ENCODE results near the gene MEGF8. TPM values are rescaled to one million over a fixed set of nuclear protein-coding genes. Genes with fewer than 3 reads are reported as not detected.

The MEGF8 gene
- total and polyA plus RNA-seq, 2 experiments from 2014 or later: 5.4 to 26.6 TPM

DNA sequence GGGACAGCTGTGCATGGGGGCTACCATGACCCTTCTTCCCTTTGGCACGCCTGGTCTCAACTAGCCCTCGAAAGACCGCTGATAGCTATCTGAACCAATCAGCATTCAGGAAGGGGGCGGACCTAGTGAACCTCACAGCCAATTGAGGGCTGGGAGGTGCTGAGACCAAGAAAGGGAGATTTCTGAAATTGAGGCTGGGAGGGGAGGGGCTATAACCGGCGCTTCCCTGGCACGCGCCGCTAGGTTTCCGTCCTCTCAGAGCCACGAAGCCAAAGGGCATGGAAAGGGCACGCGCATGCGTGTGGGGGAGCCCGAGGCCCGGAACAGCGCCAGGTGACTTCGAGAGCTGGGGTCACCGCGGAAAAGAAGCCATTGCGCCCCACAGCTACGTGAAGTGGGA lies 18.8 kb upstream of the MEGF8 start:
- Histone ChIP-seq H3K4me3 (no peak overlapping the region), H3K27ac (no peak overlapping the region), H3K4me1 (ENCODE audit: insufficient read depth) (no peaks in the 10 kb centered on the region), H3K79me2 (ENCODE audit: insufficient read depth) (no peaks in the 10 kb centered on the region), H3K9me2 (ENCODE audit: insufficient read depth) (no peaks in the 10 kb centered on the region), H2AFZ (no peak overlapping the region), H3K36me3 (ENCODE audit: low read depth) (no peaks in the 10 kb centered on the region), H3K9me3 (ENCODE audit: low read depth) (no peaks in the 10 kb centered on the region), H3K27me3 (replicated peaks; ENCODE audit: insufficient read depth) (no peaks in the 10 kb centered on the region), H3F3A (ENCODE audit: insufficient read depth) (no peaks in the 10 kb centered on the region; the same call in 1 of the 2 replicates), H3K9ac (no peak overlapping the region), H4K20me1 (ENCODE audit: insufficient read depth) (no peaks in the 10 kb centered on the region), H3K4me2 (ENCODE audit: unreplicated experiment) (no peak overlapping the region)
- no peak for TF ChIP-seq EZH2phosphoT487 (IDR thresholded peaks at IDR 0.05; ENCODE audit: insufficient read depth, low read depth)
- no peak for TF ChIP-seq EZH2 (IDR thresholded peaks at IDR 0.05; ENCODE audit: insufficient read depth, poor library complexity, severe bottlenecking)
- no peak for DNase-seq
- in situ Hi-C loops (cut with MboI): no loop called here
- 93 to 99% methylated on average over 18 to 22 of the region's 22 CpGs for WGBS, 2 experiments (ENCODE audit: low coverage in 1 of 2, low lambda C conversion rate in 2 of 2, missing lambda C conversion rate in 2 of 2)

DNA sequence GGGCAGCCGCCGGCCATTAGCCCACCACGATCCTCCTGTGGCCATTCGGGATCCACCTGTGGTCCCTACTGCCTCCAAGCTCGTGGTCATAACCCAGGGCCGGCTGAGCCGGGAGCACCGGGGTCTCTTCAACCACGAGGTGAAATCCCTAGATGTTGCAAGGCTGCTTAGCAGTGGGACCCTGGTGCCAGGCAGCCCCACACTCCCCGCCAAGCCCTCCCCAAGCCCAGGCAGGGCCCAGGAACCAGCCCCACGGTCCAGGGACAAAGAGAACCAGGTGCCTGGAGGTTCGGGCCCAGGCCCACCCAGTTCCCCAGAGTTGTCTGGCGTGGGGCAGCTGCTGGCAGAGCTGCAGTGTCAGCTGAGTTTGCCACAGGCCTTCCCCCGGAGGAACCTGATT lies 15.7 kb upstream of the MEGF8 start:
- H3K36me3 ChIP-seq (ENCODE audit: low read depth): no peaks in the 10 kb centered on the region
- no peaks in the 10 kb centered on the region for H3K9me3 ChIP-seq (ENCODE audit: low read depth)
- H2AFZ ChIP-seq: no peak overlapping the region
- no peak for TF ChIP-seq EZH2 (IDR thresholded peaks at IDR 0.05; ENCODE audit: insufficient read depth, poor library complexity, severe bottlenecking)
- no peak for TF ChIP-seq EZH2phosphoT487 (IDR thresholded peaks at IDR 0.05; ENCODE audit: insufficient read depth, low read depth)
- no peaks in the 10 kb centered on the region; the same call in 1 of the 2 replicates for H3F3A ChIP-seq (ENCODE audit: insufficient read depth)
- no peak for DNase-seq
- WGBS, 2 experiments (ENCODE audit: low coverage in 1 of 2, low lambda C conversion rate in 2 of 2, missing lambda C conversion rate in 2 of 2): 78 to 86% methylated on average over 12 to 13 of the region's 14 CpGs
- no peaks in the 10 kb centered on the region for H3K4me1 ChIP-seq (ENCODE audit: insufficient read depth)
- H3K27me3 ChIP-seq (replicated peaks; ENCODE audit: insufficient read depth): peaks cover 7% of the 10 kb centered on the region
- H3K4me3 ChIP-seq: no peak overlapping the region
- no peaks in the 10 kb centered on the region for H3K9me2 ChIP-seq (ENCODE audit: insufficient read depth)
- no peak overlapping the region for H3K9ac ChIP-seq
- H3K27ac ChIP-seq: no peak overlapping the region
- in situ Hi-C loops (cut with MboI): no loop called here
- no peaks in the 10 kb centered on the region for H3K79me2 ChIP-seq (ENCODE audit: insufficient read depth)
- no peaks in the 10 kb centered on the region for H4K20me1 ChIP-seq (ENCODE audit: insufficient read depth)
- H3K4me2 ChIP-seq (ENCODE audit: unreplicated experiment): no peak overlapping the region

DNA sequence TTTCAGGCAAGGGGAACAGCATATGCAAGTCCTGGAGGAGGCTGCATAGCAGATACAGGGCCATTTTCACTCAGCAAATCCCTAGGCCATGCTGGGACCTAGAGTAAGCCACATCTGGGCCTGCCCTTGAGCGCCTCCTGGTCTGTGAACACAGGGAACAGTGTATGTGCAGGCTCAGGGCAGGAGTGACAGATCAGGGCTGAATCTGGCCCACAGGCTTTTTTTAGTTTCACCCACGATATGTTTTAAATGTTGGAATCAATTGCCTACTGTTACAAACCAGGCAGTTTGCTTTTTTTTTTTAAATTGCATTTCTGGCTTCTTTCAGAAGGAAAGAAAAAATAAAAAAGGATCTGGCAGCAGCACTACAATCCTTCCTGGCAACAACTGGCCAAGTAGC lies 13.8 kb upstream of the MEGF8 start:
- no peak overlapping the region for H3K4me3 ChIP-seq
- TF ChIP-seq EZH2 (IDR thresholded peaks at IDR 0.05; ENCODE audit: insufficient read depth, poor library complexity, severe bottlenecking): no peak
- TF ChIP-seq EZH2phosphoT487 (IDR thresholded peaks at IDR 0.05; ENCODE audit: insufficient read depth, low read depth): no peak
- H3K9me2 ChIP-seq (ENCODE audit: insufficient read depth): no peaks in the 10 kb centered on the region
- H4K20me1 ChIP-seq (ENCODE audit: insufficient read depth): no peaks in the 10 kb centered on the region
- 32 to 38% methylated on average over 2 of the region's 2 CpGs for WGBS, 2 experiments (ENCODE audit: low coverage in 1 of 2, low lambda C conversion rate in 2 of 2, missing lambda C conversion rate in 2 of 2)
- H3K9me3 ChIP-seq (ENCODE audit: low read depth): no peaks in the 10 kb centered on the region
- no peaks in the 10 kb centered on the region for H3K36me3 ChIP-seq (ENCODE audit: low read depth)
- H3K27me3 ChIP-seq (replicated peaks; ENCODE audit: insufficient read depth): peaks cover 7% of the 10 kb centered on the region
- no peaks in the 10 kb centered on the region for H3F3A ChIP-seq (ENCODE audit: insufficient read depth)
- in situ Hi-C loops (cut with MboI): no loop called here
- no peak overlapping the region for H3K27ac ChIP-seq
- H3K9ac ChIP-seq: no peak overlapping the region
- peak; percentile 20 for DNase-seq
- H3K4me2 ChIP-seq (ENCODE audit: unreplicated experiment): no peak overlapping the region
- no peaks in the 10 kb centered on the region for H3K4me1 ChIP-seq (ENCODE audit: insufficient read depth)
- H2AFZ ChIP-seq: no peak overlapping the region
- no peaks in the 10 kb centered on the region for H3K79me2 ChIP-seq (ENCODE audit: insufficient read depth)

DNA sequence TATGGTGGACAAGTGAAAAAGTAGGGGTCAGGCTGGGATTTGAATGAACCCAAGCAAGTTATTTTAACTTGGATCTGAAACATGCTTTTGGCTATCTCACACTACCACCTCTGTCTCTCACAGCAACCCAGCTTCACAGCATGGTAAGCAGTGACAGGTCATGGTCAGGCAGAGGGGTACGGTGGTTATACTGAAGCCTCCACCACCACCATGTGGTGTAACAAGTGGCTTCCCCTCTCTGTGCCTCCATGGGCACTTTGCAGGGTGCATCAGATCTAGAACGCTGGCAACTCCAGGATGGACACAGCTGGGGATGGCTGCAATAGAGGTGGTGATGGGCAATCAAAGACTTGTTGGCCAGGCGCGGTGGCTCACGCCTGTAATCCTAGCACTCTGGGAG lies 13.1 kb upstream of the MEGF8 start:
- Histone ChIP-seq H3K4me2 (ENCODE audit: unreplicated experiment) (no peak overlapping the region), H3K79me2 (ENCODE audit: insufficient read depth) (no peaks in the 10 kb centered on the region), H3K4me3 (no peak overlapping the region), H4K20me1 (ENCODE audit: insufficient read depth) (no peaks in the 10 kb centered on the region), H3K27me3 (replicated peaks; ENCODE audit: insufficient read depth) (peaks cover 7% of the 10 kb centered on the region), H3K9me2 (ENCODE audit: insufficient read depth) (no peaks in the 10 kb centered on the region), H3K36me3 (ENCODE audit: low read depth) (no peaks in the 10 kb centered on the region), H3K27ac (no peak overlapping the region), H3K9ac (no peak overlapping the region), H2AFZ (no peak overlapping the region), H3K4me1 (ENCODE audit: insufficient read depth) (no peaks in the 10 kb centered on the region), H3F3A (ENCODE audit: insufficient read depth) (peaks cover 5% of the 10 kb centered on the region), H3K9me3 (ENCODE audit: low read depth) (no peaks in the 10 kb centered on the region)
- TF ChIP-seq EZH2phosphoT487 (IDR thresholded peaks at IDR 0.05; ENCODE audit: insufficient read depth, low read depth) (no peak), EZH2 (IDR thresholded peaks at IDR 0.05; ENCODE audit: insufficient read depth, poor library complexity, severe bottlenecking) (no peak)
- WGBS, 2 experiments (ENCODE audit: low coverage in 1 of 2, low lambda C conversion rate in 2 of 2, missing lambda C conversion rate in 2 of 2): 90 to 91% methylated on average over 5 of the region's 5 CpGs
- in situ Hi-C loops (cut with MboI): no loop called here
- DNase-seq: no peak
